Keratinocyte (primary cell): ENCODE measurements around the gene CD36.

ENCODE experiments used
- CTCF ChIP-seq, 3 experiments: IDR thresholded peaks in 1 of 3; conservative IDR thresholded peaks in 1 of 3; optimal IDR thresholded peaks in 1 of 3; 2 replicates in 2 of 3; 3 replicates in 1 of 3; pipeline versions ENCODE3 to v1.5.1; 2011; ENCODE audit warnings: low read length in 3 of 3, mild to moderate bottlenecking in 3 of 3, moderate library complexity in 2 of 3, control low read depth in 1 of 3, inconsistent platforms in 1 of 3; ENCODE audit not compliant: insufficient read depth in 2 of 3; ENCODE audit errors: extremely low read depth in 1 of 3
- EZH2 ChIP-seq: IDR thresholded peaks from one replicate; pipeline ENCODE4 v1.6.1; 2012; ENCODE audit warnings: inconsistent platforms, mild to moderate bottlenecking, low read length, moderate library complexity

- TF ChIP-seq CTCF (optimal IDR thresholded peaks at IDR 0.05 in 1 of 3, IDR thresholded peaks at IDR 0.05 in 1 of 3, conservative IDR thresholded peaks at IDR 0.05 in 1 of 3; ENCODE audit: extremely low read depth in 1 of 3, insufficient read depth in 2 of 3, low read length in 3 of 3) (no peak), EZH2 (no peak)
Measured at GRCh38 chr7:80601999-80602398, 36.4 kb upstream of the CD36 start.
